Tibial nerve (tissue), 4 donors: Measurements from ENCODE around the gene ALK. TPM values are rescaled to one million over a fixed set of nuclear protein-coding genes. Genes with fewer than 3 reads are reported as not detected.

Experiments
- DNase-seq, 2 donors: peaks; one replicate each; pipeline ENCODE4 v3.0.0-alpha.2; 2019; ENCODE audit warnings: low spot score in 2 of 2
- H3K27ac ChIP-seq, 4 donors: fragments of 200-600 bp; sonication (generic) in 3 of 4; one replicate each; pipeline ENCODE4 v1.5.1; 2017 to 2019; ENCODE audit warnings: mild to moderate bottlenecking in 1 of 4
- H3K27me3 ChIP-seq, 2 donors: fragments of 200-600 bp; sonication (generic) in 1 of 2; one replicate each; pipeline versions ENCODE4 v1.5.1 to v1.6.0; 2017 to 2019
- H3K36me3 ChIP-seq, 3 donors: fragments of 200-600 bp; sonication (generic); one replicate each; pipeline ENCODE4 v1.5.1; 2018 to 2019
- H3K4me1 ChIP-seq, 4 donors: fragments of 200-600 bp; sonication (generic) in 3 of 4; one replicate each; pipeline ENCODE4 v1.5.1; 2017 to 2019
- H3K4me3 ChIP-seq, 4 donors: fragments of 200-600 bp; sonication (generic) in 3 of 4; one replicate each; pipeline ENCODE4 v1.5.1; 2017 to 2019; ENCODE audit warnings: mild to moderate bottlenecking in 1 of 4, moderate library complexity in 1 of 4
- H3K9me3 ChIP-seq, 4 donors: fragments of 200-600 bp; sonication (generic) in 3 of 4; one replicate each; pipeline ENCODE4 v1.5.1; 2017 to 2019
- CTCF ChIP-seq, 5 experiments: fragments of 200-600 bp in 3 of 5; fragments of 450-650 bp in 2 of 5; sonication (generic) in 3 of 5; IDR thresholded peaks; one replicate each; pipeline ENCODE4 v1.5.1; 2016 to 2019; ENCODE audit warnings: antibody characterized with exemption in 5 of 5, mild to moderate bottlenecking in 3 of 5, moderate library complexity in 2 of 5
- EP300 ChIP-seq, 2 donors: sonication (generic); formaldehyde crosslinking; IDR thresholded peaks; one replicate each; pipeline ENCODE4 v1.6.1; 2017; ENCODE audit warnings: antibody characterized with exemption in 2 of 2, mild to moderate bottlenecking in 1 of 2
- POLR2A ChIP-seq, 2 donors: fragments of 450-650 bp; IDR thresholded peaks; one replicate each; pipeline ENCODE4 v1.6.1; 2017; ENCODE audit warnings: antibody characterized with exemption in 2 of 2, mild to moderate bottlenecking in 2 of 2, moderate library complexity in 2 of 2
- WGBS, 2 donors: methylation state at CpG; one replicate each; pipeline ENCODE4 v1.1.5; 2018; 5-methylcytosine and 5-hydroxymethylcytosine counted together
- total RNA-seq, 4 donors: library from RNA; depleted of rRNA; stranded (reverse); fragments of >200 nt; gene quantifications; one replicate each; pipeline ENCODE4 v1.1.0, GENCODE V29; 2016

The ALK gene
- total RNA-seq, 4 donors from 2014 or later: 0.39 to 4.8 (median 0.66) TPM

GRCh38 chr2:29725610-29726009 is 195.8 kb downstream of the ALK start:
- WGBS, 2 donors: 47 to 50% methylated on average over 2 of the region's 2 CpGs
- DNase-seq: no peak
- Histone ChIP-seq H3K27ac (no peak overlapping the region), H3K4me1 (peaks cover 0 to 7% (median 0%) of the 10 kb centered on the region in 4 donors), H3K4me3 (no peak overlapping the region), H3K9me3 (no peaks in the 10 kb centered on the region), H3K36me3 (no peaks in the 10 kb centered on the region), H3K27me3 (no peaks in the 10 kb centered on the region)
- no peak for TF ChIP-seq EP300 (IDR thresholded peaks at IDR 0.05)
- TF ChIP-seq CTCF (IDR thresholded peaks at IDR 0.05): no peak
- TF ChIP-seq POLR2A (IDR thresholded peaks at IDR 0.05): no peak

GRCh38 chr2:29724282-29724681 is 197.1 kb downstream of the ALK start:
- H3K27ac ChIP-seq: no peak overlapping the region
- H3K27me3 ChIP-seq: no peaks in the 10 kb centered on the region
- no peak for DNase-seq
- peaks cover 0 to under 1% (median 0%) of the 10 kb centered on the region in 4 donors for H3K4me1 ChIP-seq
- no peak overlapping the region for H3K4me3 ChIP-seq
- TF ChIP-seq POLR2A (IDR thresholded peaks at IDR 0.05) (no peak), CTCF (IDR thresholded peaks at IDR 0.05) (no peak), EP300 (IDR thresholded peaks at IDR 0.05) (no peak)
- 89 to 90% methylated on average over 3 of the region's 3 CpGs for WGBS, 2 donors
- H3K36me3 ChIP-seq: no peaks in the 10 kb centered on the region
- no peaks in the 10 kb centered on the region for H3K9me3 ChIP-seq

- Histone ChIP-seq H3K4me1 (no peaks in the 10 kb centered on the region), H3K36me3 (no peaks in the 10 kb centered on the region), H3K4me3 (no peak overlapping the region), H3K27ac (no peak overlapping the region), H3K9me3 (no peaks in the 10 kb centered on the region), H3K27me3 (no peaks in the 10 kb centered on the region)
- TF ChIP-seq CTCF (IDR thresholded peaks at IDR 0.05) (no peak), EP300 (IDR thresholded peaks at IDR 0.05) (no peak), POLR2A (IDR thresholded peaks at IDR 0.05) (no peak)
- WGBS, 2 donors: 61 to 66% methylated on average over 7 of the region's 7 CpGs
- no peak for DNase-seq
These were observed 198.0 kb downstream of the ALK start for GRCh38 chr2:29723255-29724001.

GRCh38 chr2:29719639-29720038 is 201.7 kb downstream of the ALK start:
- Histone ChIP-seq H3K4me3 (no peak overlapping the region), H3K27me3 (no peaks in the 10 kb centered on the region), H3K27ac (no peak overlapping the region), H3K4me1 (no peaks in the 10 kb centered on the region), H3K9me3 (no peaks in the 10 kb centered on the region), H3K36me3 (no peaks in the 10 kb centered on the region)
- TF ChIP-seq CTCF (IDR thresholded peaks at IDR 0.05) (no peak), EP300 (IDR thresholded peaks at IDR 0.05) (no peak), POLR2A (IDR thresholded peaks at IDR 0.05) (no peak)
- DNase-seq: no peak
- 35 to 49% methylated on average over 3 of the region's 3 CpGs for WGBS, 2 donors

GRCh38 chr2:29718076-29718686 is 203.2 kb downstream of the ALK start:
- Histone ChIP-seq H3K36me3 (no peaks in the 10 kb centered on the region), H3K9me3 (no peaks in the 10 kb centered on the region), H3K27ac (no peak overlapping the region), H3K4me1 (no peaks in the 10 kb centered on the region), H3K4me3 (no peak overlapping the region), H3K27me3 (no peaks in the 10 kb centered on the region)
- WGBS, 2 donors: 41 to 50% methylated on average over 5 of the region's 5 CpGs
- DNase-seq: no peak
- no peak for TF ChIP-seq CTCF (IDR thresholded peaks at IDR 0.05)
- TF ChIP-seq POLR2A (IDR thresholded peaks at IDR 0.05): no peak
- no peak for TF ChIP-seq EP300 (IDR thresholded peaks at IDR 0.05)
